ENCODE measurements around the gene IL4R.
"Not testable (repeated sequence)": the region's sequence is repeated elsewhere in the genome, so short reads cannot be mapped to it uniquely, and the experiment has no call there.

Gene IL4R

GRCh38 chr16:27385398-27385797, 71.6 kb downstream of the IL4R start:
- DNase-seq = no peak

GRCh38 chr16:27386674-27387073, 72.9 kb downstream of the IL4R start:
- DNase-seq = no peak

GRCh38 chr16:27387724-27388123, 74.0 kb downstream of the IL4R start:
- peak; percentile 85 for DNase-seq

- no peak for DNase-seq
These were observed 75.6 kb downstream of the IL4R start for GRCh38 chr16:27389272-27389961.

GRCh38 chr16:27390151-27390550, 76.4 kb downstream of the IL4R start:
- DNase-seq = no peak

- no peak for DNase-seq
These were observed 78.9 kb downstream of the IL4R start for GRCh38 chr16:27392671-27393070.

GRCh38 chr16:27394516-27394915, 80.7 kb downstream of the IL4R start:
- DNase-seq = no peak

- DNase-seq = not testable (repeated sequence)
These were observed 84.6 kb downstream of the IL4R start for GRCh38 chr16:27398341-27398893.

- no peak for DNase-seq
These were observed 85.4 kb downstream of the IL4R start for GRCh38 chr16:27398894-27399853.

GRCh38 chr16:27399969-27400368, 86.2 kb downstream of the IL4R start:
- no peak for DNase-seq

- no peak for DNase-seq
These were observed 87.2 kb downstream of the IL4R start for GRCh38 chr16:27400751-27401620.

GRCh38 chr16:27401768-27402568, 88.2 kb downstream of the IL4R start, which contains the start of gene IL21R:
Gene IL21R (plus strand): TSS chr16:27402174. CDS start chr16:27430072, 27,898 bp downstream.
- peak; percentile 88 for DNase-seq

- no peak for DNase-seq
These were observed 88.8 kb downstream of the IL4R start for GRCh38 chr16:27402569-27402963.

GRCh38 chr16:27402964-27403600, 89.3 kb downstream of the IL4R start:
- DNase-seq = peak; percentile 72

GRCh38 chr16:27403601-27403992, 89.8 kb downstream of the IL4R start:
- no peak for DNase-seq

GRCh38 chr16:27404163-27404823, 90.5 kb downstream of the IL4R start:
- peak; percentile 53 for DNase-seq

GRCh38 chr16:27405546-27406451, 92.0 kb downstream of the IL4R start:
- DNase-seq = peak; percentile 88

- peak; percentile 39 for DNase-seq
These were observed 92.8 kb downstream of the IL4R start for GRCh38 chr16:27406511-27407128.

GRCh38 chr16:27407133-27407532, 93.4 kb downstream of the IL4R start:
- peak; percentile 38 for DNase-seq

Measured in activated CD4-positive, alpha-beta T cell treated with anti-CD3 and anti-CD28 coated beads, Interleukin-2, Interleukin-6, amounts not matched to agents 100 ng/mL and 50 ng/mL, durations not matched to agents 16 hours and 8 hours (primary cell).